T-helper 2 cell (primary cell): ENCODE data around the gene SLC7A6OS.

ENCODE experiments used
- DNase-seq, 5 experiments: peaks; one replicate each; pipeline versions ENCODE4 v3.0.0 to v3.0.0-alpha.2; 2012 to 2022
- total RNA-seq, 2 donors: gene quantifications; one replicate each; lab custom pipeline; 2026; lab: John Stamatoyannopoulos, UW

Gene SLC7A6OS
- 32.1 to 43.9 reads per million in 2 donors for total RNA-seq

- DNase-seq: peak; percentile 86 to 97 (median 91)
Measured at GRCh38 chr16:68310774-68311511, at the start of gene SLC7A6OS, which contains the start of gene PRMT7. TSS of gene SLC7A6OS (minus strand) at chr16:68310946. CDS start at chr16:68310926, 20 bp downstream. TSS of gene PRMT7 (plus strand) at chr16:68311019. CDS start at chr16:68315980, 4,961 bp downstream.

DNA sequence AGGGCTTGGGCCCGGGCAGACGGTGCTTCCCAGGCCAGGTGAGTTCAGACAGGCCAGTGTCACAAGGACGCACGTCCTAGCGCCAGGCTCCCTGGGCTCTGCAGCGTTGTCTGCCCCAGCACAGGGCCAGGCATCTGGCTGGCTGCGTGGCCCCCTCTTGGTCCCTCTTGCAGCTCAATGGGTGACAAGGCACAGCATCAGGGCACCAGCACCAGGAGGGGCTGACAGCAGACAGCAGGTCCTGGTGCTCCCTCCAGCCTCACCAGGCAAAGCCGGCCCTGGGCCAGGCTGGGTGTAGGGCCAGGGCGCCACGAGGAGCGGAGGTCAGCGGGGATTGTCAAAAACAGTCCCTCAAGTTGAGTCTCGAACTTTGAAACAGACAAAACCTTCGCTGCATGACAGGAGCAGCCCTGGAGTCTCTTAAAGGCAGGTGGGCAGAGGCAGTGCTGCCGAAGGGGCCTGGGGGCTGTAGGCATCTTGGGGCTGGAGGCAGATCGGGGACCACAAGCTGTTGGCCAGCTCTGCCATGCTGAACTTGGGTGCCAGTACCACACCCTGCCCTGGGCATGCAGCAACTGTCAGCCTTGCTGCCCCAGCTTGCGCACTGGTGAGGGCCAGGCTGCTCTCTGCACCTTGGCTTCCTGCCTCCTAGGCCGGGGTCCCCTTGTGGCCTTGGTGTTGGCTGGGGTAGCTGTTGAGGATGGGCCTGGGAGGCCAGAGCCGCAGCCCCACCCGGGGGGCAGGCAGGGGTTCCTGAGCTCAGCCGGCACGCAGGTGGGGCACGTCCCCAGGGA lies 48.8 kb upstream of the SLC7A6OS start:
- no peak for DNase-seq

- no peak for DNase-seq
Measured at GRCh38 chr16:68358951-68359350, 48.2 kb upstream of the SLC7A6OS start.

DNA sequence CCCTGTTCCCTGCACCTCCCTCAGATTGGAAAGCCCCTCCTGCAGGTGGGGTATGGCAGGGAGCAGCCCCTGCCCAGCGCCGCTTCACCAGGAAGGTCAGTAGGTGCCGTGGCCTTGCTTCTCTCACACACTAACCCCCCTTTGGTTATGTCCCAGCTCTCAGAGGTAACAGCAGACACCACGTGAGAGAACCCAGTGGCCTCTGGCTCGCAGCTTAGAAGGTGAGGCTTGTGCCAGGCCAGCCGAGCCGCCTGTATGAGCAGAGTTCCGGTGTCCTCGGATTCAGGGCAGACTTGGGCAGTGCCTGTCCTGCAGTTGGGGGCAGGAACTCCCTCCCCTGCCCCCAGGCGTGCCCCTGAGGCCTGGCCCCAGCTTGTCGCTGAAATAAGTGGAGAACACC lies 47.2 kb upstream of the SLC7A6OS start:
- DNase-seq: no peak

DNA sequence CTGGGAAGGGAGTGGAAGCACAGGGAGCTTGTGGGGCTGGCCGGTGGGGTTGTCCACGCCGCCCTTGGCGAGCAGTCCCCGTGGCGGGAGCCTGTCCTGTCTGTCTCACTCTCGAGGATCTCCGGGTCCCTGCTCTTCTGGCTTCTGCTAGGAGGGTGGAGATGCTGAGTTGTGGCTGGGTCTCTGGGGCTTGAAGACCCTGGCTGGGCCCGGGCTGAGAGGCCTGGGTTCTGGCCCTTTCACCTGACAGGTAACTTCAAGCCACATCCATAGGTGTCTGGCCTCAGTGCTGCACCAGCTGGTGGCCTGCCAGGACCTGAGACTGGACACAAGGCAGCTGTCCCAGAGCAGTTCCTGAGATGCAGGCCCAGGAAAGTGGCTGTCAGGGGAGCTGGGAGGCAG lies 46.8 kb upstream of the SLC7A6OS start:
- DNase-seq: no peak

GRCh38 chr16:68356919-68357286 lies 46.2 kb upstream of the SLC7A6OS start:
- DNase-seq: no peak

DNA sequence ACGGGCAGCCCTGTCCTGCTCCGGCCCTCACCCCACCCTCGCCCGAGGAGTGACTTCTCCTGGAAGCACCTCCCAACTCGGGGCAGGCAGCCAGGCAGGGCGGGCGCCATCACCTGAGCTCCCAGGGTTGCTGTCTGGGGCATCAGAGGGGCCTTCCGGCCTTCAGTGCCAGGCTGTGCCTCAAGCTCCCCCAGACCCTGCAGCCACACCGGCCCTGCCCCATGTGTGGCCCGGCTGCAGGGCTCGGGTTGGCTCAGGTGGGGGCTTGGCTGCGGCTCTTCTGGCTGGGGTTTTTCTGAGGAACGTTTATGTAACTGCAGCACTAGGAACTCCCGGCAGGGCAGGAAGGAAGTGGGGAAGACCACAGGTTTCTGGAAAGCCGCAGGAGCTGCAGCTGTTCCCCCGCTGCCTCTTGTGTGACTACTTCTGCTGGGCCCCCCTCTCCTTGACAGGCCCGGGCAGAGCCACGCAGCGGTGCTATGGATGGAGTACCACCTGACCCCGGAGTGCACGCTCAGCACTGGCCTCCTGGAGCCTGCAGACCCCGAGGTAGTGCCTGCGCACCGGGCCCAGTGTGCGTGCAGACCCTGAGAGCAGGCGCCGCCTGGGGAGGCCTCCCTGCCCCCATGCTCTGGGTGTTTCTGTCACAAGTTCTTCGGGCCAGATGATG lies 45.6 kb upstream of the SLC7A6OS start:
- DNase-seq: peak in 4 of 5 experiments; percentile 44 to 94 (median 71)

DNA sequence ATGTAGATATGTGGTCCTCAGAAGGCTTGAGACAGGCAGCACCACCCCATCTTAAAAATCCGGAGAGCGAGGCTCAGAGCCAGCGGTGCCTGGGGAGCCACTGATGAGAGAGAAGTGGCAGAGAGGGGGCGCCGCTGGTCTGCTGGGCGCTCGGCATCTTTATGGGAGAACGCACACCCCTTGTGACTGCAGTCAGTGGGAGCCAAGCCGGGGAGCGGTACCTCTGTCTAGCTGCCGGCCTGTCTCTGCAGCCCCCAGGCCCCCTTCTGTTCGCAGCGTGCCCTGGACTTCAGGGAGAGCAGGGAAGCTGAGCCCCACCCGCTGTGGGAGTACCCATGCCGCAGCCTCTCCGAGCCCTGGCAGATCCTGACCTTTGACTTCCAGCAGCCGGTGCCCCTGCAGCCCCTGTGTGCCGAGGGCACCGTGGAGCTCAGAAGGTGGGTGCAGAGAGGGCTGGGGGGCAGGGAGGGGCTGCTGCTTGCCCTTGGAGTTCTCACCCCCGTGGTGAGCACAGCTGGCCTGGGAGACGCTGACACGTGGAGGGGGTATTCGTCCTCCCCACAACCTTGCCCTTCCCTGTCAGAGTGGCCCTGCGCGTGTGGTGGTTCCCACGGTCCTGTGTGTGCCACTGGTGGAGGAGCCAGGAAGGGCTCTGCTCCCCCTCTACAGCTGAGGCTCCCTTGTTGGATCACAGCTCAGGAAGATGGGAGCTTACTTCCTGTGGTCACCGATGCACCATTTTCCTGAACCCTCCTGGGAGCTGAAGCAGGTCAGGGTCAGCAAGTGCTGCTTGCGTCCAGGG lies 44.9 kb upstream of the SLC7A6OS start:
- DNase-seq: no peak

GRCh38 chr16:68354816-68355215 lies 44.1 kb upstream of the SLC7A6OS start:
- DNase-seq: no peak

DNA sequence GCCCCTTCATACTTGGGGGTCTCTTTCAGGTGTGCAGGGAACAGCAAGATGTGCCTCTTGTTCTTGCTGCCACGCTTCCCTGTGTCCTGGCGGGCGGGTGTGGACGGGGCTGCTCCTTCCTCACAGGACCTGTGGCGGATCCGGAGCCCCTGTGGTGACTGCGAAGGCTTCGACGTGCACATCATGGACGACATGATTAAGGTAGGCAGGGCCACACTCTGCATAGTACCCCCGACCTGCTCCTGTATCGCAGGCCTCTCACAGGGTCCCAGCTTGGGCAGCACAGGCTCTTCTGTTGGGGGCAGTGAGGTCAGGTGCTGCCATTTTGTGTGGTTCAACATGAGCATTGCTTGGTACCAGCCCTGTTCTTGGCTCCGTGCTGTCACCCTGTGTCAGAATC lies 42.6 kb upstream of the SLC7A6OS start:
- no peak for DNase-seq

DNA sequence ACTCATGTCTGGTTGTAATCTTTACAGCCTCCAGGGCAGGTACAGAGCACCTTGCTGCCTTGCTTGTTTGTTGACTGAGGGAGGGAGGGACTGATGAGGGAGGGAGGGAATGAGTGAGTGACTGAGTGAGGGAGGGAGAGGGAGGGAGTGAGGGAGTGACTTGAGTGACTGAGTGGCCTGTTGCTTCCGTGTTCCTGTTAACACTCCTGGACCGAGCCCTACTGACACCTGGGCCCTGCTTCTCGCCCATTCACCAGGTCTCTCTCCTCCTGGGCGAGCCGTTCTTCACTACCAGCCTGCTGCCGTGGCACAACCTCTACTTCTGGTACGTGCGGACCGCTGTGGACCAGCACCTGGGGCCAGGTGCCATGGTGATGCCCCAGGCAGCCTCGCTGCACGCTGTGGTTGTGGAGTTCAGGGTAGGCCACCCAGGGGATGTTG lies 41.3 kb upstream of the SLC7A6OS start:
- DNase-seq: no peak

- no peak for DNase-seq
Measured at GRCh38 chr16:68351463-68351862, 40.7 kb upstream of the SLC7A6OS start.

DNA sequence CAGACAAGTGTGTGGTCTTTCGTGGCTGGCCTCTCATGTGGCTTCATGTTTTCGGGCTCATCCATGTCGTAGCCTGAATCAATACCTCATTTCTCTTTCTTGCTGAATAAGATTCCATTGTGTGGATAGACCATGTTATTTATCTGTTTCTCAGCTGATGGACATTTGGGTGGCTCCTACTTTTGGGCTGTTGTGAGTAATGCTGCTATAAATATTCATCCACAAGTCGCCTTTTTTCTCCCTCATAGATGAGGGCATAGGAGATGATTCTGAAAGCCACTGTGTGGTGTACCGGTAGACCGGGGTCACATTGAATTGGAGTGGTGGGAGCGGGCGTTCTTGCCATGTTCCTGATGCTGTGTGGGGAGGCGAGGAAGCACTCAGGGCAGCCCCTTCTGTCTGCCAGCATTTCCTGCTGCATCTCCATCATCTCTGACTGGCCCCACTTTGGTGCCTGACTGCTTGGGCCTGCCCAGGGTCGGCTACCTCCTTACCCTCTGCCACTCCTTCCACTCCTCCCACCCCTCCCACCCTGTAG lies 40.1 kb upstream of the SLC7A6OS start:
- no peak for DNase-seq

DNA sequence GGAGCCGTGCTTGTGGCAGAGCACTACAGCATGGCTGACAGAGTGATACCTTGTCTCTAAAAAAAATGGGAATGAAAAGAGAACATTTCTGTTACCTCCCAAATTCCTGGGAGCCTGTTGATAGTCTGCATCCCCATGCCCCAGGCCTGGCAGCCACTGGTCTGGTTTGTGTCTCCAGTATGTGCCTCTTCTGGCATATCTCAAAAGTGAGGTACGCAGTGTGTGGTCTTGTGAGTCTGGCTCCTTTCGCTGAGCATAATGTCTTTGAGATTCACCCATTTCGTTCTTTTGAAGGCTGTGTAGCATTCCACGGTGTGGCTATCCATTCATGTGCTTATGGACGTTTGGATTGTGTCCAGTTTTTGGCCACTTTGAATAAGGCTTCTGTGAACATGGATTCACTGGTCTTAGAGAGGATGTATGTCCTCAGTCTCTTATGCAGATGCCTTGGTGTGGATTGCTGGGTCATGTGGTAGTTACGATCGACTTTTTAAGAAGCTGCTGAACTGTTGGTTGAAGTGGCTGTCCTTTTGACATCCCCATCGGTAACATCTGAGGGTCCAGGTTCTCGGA lies 39.2 kb upstream of the SLC7A6OS start:
- no peak for DNase-seq

GRCh38 chr16:68348639-68349445 lies 38.1 kb upstream of the SLC7A6OS start:
- DNase-seq: no peak

DNA sequence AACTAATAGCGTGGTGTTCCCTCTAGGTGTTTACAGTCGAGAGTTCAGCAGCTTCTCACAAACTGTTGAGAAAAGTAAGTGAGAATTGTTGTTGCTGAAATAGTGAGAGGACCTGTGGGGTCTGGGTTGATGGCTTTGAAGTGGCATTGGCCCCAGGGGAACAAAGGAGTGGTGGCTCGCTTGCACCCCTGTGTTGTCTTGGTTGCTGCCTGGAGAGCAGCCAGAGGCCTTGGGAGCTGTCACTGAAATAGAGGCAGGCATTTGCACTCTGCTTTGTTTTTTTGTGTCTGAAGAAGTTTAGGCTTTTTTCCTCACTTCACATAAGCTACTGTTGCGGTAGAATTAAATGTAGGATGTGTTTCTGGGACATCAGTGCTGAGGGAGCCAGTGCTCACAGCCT lies 36.9 kb upstream of the SLC7A6OS start:
- no peak for DNase-seq

- no peak for DNase-seq
Measured at GRCh38 chr16:68346892-68347480, 36.2 kb upstream of the SLC7A6OS start.

- no peak for DNase-seq
Measured at GRCh38 chr16:68345958-68346635, 35.4 kb upstream of the SLC7A6OS start.

DNA sequence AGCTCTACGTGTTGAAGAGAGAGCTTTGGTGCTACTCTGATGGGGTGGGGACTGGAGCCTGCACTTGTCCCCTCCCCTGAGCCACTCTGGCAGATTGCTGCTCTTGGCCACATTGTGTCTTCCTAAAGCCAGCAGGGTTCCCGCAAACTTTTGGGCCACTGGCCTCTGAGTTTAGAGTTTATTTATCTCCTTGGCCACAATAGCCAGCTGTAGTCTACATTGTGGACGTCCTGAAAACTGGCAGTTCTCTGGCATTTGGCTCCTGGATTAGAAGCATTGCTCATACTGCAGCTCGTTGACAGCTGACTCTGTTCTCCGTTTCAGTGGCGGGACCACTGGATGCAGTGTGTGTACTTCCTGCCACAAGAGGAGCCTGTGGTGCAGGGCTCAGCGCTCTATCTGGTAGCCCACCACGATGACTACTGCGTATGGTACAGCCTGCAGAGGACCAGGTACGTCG lies 34.6 kb upstream of the SLC7A6OS start:
- DNase-seq: no peak

DNA sequence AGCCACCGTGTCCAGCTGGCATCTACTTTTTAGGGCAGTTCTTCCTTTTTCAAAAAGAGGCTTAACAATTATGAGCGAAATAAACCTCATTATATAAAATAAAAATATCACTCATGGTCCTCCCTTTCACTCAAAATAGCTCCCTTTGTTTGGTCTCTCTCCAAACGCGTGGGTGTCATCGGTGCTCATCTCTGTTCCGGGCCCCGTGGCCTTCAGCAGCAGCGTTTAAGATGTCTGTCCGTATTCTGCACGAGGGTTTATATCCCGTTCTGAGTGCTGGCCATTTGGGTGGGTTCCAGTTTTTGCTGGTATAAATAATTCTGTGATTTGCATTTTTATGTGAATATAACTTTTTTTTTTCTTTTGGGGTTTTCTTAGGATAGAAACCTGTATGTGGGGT lies 33.5 kb upstream of the SLC7A6OS start:
- no peak for DNase-seq
